Body of pancreas (tissue), 4 donors: ENCODE measurements around the gene CREB3. TPM values are rescaled to one million over a fixed set of nuclear protein-coding genes. Genes with fewer than 3 reads are reported as not detected.

Experiments
- microRNA-seq, 2 donors: library from miRNA; unstranded; fragments of <30 nt; microRNA quantifications; one replicate each; pipeline ENCODE4, GENCODE V29; 2016; ENCODE audit warnings: borderline number of aligned reads in 2 of 2, borderline replicate concordance in 2 of 2
- small RNA-seq: library from RNA; depleted of rRNA; stranded (forward); fragments of <200 nt; gene quantifications from one replicate; pipeline ENCODE3, GENCODE V24; 2016
- total RNA-seq, 2 donors: library from RNA; depleted of rRNA; stranded (reverse); fragments of >200 nt; gene quantifications; one replicate each; pipeline ENCODE4 v1.1.0, GENCODE V29; 2016

Gene CREB3
- total RNA-seq, 2 donors from 2014 or later, result 31.9 to 32.6 TPM

Small RNAs within 50 kb of the gene (microRNA-seq; reads per million reads assigned to microRNA genes)
- gene MIR6852 (0 reads per million in 2 donors), gene MIR6853 (0.45 to 0.47 reads per million in 2 donors)

Small RNAs within 50 kb of the gene (small RNA-seq; reads per million reads assigned to genes)
- not detected for gene MIR6853

Other genes with a start within 250 kb of the CREB3 start
- gene RUSC2, start 242.6 kb upstream of the CREB3 start, total RNA-seq, result 10 to 100 TPM; 16.9 to 27.4 TPM
- gene TESK1, start 127.4 kb upstream of the CREB3 start, total RNA-seq, result 10 to 100 TPM; 13.0 to 20.1 TPM
- gene CD72, start 114.3 kb upstream of the CREB3 start, total RNA-seq, result 1 to 10 TPM; 3.3 to 3.9 TPM
- gene SIT1, start 81.7 kb upstream of the CREB3 start, total RNA-seq, result under 1 TPM in 1 of 2 donors, not detected in 1; 0.26 TPM
- gene RMRP, start 74.6 kb upstream of the CREB3 start, total RNA-seq, result 1,000 to 10,000 TPM in 1 of 2 donors, 100 to 1,000 TPM in 1; 887 to 2,577 TPM
- 10 to 100 TPM; 15.8 to 42.2 TPM for gene CCDC107, start 74.4 kb upstream of the CREB3 start, total RNA-seq
- gene ARHGEF39, start 67.5 kb upstream of the CREB3 start, total RNA-seq, result under 1 TPM in 1 of 2 donors, not detected in 1; 0.26 TPM
- 10 to 100 TPM in 1 of 2 donors, 1 to 10 TPM in 1; 2.6 to 21.8 TPM for gene CA9, start 58.7 kb upstream of the CREB3 start, total RNA-seq
- 100 to 1,000 TPM in 1 of 2 donors, 10 to 100 TPM in 1; 75.8 to 132 TPM for gene TPM2, start 42.7 kb upstream of the CREB3 start, total RNA-seq
- gene TLN1, start 471 bp upstream of the CREB3 start, total RNA-seq, result 100 to 1,000 TPM in 1 of 2 donors, 10 to 100 TPM in 1; 93.7 to 130 TPM
- gene GBA2, start 16.6 kb downstream of the CREB3 start, total RNA-seq, result 100 to 1,000 TPM in 1 of 2 donors, 10 to 100 TPM in 1; 54.2 to 111 TPM
- gene RGP1, start 16.6 kb downstream of the CREB3 start, total RNA-seq, result 10 to 100 TPM; 15.3 to 18.1 TPM
- not detected for gene MSMP, start 21.6 kb downstream of the CREB3 start, total RNA-seq
- 10 to 100 TPM in 1 of 2 donors, 1 to 10 TPM in 1; 5.4 to 20.1 TPM for gene NPR2, start 58.9 kb downstream of the CREB3 start, total RNA-seq
- gene SPAG8, start 79.6 kb downstream of the CREB3 start, total RNA-seq, result 1 to 10 TPM in 1 of 2 donors, not detected in 1; 1.6 TPM
- gene HINT2, start 82.4 kb downstream of the CREB3 start, total RNA-seq, result 10 to 100 TPM; 33.3 to 35.0 TPM
- gene FAM221B, start 96.1 kb downstream of the CREB3 start, total RNA-seq, result under 1 TPM in 1 of 2 donors, not detected in 1; 0.33 TPM
- gene TMEM8B, start 96.6 kb downstream of the CREB3 start, total RNA-seq, result 1 to 10 TPM; 7.3 to 7.9 TPM
- gene OR13J1, start 137.7 kb downstream of the CREB3 start, total RNA-seq, result not detected
- gene HRCT1, start 173.5 kb downstream of the CREB3 start, total RNA-seq, result 1 to 10 TPM in 1 of 2 donors, under 1 TPM in 1; 0.99 to 3.4 TPM
- 1 to 10 TPM in 1 of 2 donors, under 1 TPM in 1; 0.78 to 7.3 TPM for gene SPAAR, start 176.8 kb downstream of the CREB3 start, total RNA-seq
- not detected for gene OR2S2, start 225.5 kb downstream of the CREB3 start, total RNA-seq